ENCODE measurements around the gene NOL12.
A peak's percentile ranks its signal among the peaks of the same experiment; 100 is the strongest.
"Not testable (repeated sequence)": the region's sequence is repeated elsewhere in the genome, so short reads cannot be mapped to it uniquely, and the experiment has no call there.

NOL12 gene

DNA sequence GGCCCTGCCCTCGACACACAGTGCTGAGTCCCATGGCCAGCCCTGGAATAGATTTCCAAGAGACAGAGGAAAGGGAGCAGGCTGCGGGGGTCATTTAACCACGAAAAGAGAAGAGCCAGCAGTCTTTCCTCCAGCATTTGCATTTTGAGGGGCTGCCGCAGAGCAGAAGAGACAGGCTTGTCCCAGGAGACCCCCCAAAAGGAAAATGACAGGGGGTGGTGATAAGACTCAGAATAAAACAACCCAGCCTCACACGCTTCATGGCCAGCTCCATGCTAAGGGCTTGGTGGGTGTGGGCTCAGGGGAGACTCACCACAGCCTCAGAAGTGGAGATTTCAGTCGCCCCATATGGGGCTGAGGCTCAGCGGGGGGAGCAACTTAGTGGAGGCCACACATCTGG is 27.6 kb downstream of the NOL12 start:
- DNase-seq (ENCODE audit: low read depth, low spot score), result no peak

- no peak for DNase-seq (ENCODE audit: low read depth, low spot score)
These were observed 28.5 kb downstream of the NOL12 start for GRCh38 chr22:37714634-37715033.

DNA sequence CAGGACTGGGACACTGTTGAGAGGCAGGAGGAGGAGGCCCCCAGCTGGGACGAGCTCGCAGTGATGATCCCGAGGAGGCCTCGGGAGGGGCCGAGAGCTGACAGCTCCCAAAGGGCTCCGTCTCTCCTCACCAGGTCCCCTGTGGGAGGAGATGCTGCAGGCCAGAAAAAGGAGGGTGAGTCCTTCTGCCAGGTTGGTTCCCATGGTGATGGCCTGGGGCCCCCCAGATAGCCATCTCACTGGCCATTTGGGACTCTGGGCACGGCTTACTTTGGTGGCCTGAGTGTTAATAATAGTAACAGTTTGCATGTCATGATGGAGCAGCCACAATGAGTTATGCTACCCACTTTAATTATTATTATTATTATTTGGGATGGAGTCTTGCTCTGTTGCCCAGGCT is 29.6 kb downstream of the NOL12 start:
- no peak for DNase-seq (ENCODE audit: low read depth, low spot score)

GRCh38 chr22:37716708-37717107 is 30.6 kb downstream of the NOL12 start:
- no peak for DNase-seq (ENCODE audit: low read depth, low spot score)

DNA sequence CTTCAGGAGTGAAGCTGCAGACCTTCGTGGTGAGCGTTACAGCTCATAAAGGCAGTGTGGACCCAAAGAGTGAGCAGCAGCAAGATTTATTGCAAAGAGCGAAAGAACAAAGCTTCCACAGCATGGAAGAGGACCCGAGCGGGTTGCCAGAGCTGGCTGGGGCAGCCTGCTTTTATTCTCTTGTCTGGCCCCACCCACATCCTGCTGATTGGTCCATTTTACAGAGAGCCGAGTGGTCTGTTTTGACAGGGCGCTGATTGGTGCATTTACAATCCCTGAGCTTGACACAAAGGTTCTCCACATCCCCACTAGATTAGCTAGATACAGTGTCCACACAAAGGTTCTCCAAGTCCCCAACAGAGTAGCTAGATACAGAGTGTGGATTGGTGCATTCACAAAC is 31.1 kb downstream of the NOL12 start:
- DNase-seq (ENCODE audit: low read depth, low spot score), result not testable (repeated sequence)

DNA sequence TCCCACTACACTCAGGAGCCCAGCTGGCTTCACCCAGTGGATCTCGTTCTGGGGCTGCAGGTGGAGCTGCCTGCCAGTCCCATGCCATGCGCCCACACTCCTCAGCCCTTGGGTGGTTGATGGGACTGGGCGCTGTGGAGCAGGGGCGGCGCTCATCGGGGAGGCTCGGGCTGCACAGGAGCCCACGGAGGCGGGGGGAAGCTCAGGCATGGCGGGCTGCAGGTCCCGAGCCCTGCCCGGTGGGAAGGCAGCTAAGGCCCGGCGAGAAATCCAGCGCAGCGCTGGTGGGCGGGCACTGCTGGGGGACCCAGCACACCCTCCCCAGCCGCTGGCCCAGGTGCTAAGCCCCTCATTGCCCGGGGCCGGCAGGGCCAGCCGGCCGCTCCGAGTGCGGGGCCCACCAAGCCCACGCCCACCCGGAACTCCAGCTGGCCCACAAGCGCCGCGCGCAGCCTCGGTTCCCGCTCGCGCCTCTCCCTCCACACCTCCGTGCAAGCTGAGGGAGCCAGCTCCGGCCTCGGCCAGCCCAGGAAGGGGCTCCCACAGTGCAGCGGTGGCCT is 31.7 kb downstream of the NOL12 start:
- not testable (repeated sequence) for DNase-seq (ENCODE audit: low read depth, low spot score)

- no peak for DNase-seq (ENCODE audit: low read depth, low spot score)
These were observed 39.6 kb downstream of the NOL12 start for GRCh38 chr22:37725551-37726240.

DNA sequence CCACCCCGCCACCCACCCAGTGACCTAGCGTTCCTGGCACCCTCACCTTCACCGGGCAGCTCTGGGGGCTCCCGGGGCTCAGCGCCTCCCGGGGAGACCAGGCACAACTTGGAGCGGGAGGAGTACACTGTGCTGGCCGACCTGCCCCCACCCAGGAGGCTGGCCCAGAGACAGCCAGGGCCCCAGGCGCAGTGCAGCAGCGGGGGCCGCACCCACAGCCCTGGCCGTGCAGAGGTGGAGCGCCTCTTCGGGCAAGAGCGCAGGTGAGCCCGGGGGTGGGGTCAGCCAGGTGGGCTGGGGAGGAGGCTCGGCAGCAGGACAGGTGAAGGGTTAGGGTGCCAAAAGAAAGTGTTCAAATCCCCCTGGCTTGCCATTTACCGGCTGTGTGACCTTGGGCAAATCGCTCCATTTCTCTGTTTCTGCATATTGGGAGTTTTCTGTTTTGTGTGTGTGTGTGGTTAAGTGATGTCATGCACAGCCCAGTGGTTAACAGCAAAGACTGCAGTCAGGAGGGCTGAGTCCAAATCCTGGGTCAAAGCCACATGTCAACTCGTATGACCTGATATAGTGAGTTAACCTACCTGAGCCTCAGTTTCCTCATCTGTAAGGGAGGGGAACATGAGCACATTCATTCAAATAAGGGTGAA is 40.2 kb downstream of the NOL12 start:
- DNase-seq (ENCODE audit: low read depth, low spot score), result no peak

DNA sequence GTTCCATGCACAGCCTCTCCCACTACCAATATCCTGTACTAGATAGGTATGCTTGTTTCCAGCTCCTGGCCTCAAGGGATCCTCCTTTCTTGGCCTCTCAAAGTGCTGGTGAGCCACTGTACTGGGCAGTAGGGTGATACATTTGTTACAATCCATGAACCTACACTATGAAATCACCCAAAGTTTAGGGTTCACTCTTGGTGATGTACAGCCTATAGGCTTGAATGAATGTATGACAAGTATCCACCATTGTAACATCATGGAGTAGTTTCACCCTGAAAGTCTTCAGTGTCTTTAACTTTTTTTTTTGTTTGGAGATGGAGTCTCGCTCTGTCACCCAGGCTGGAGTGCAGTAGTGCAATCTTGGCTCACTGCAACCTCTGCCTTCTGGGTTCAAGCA is 42.5 kb downstream of the NOL12 start:
- DNase-seq (ENCODE audit: low read depth, low spot score), result no peak

GRCh38 chr22:37731804-37732471 is 45.8 kb downstream of the NOL12 start:
- no peak for DNase-seq (ENCODE audit: low read depth, low spot score)

DNA sequence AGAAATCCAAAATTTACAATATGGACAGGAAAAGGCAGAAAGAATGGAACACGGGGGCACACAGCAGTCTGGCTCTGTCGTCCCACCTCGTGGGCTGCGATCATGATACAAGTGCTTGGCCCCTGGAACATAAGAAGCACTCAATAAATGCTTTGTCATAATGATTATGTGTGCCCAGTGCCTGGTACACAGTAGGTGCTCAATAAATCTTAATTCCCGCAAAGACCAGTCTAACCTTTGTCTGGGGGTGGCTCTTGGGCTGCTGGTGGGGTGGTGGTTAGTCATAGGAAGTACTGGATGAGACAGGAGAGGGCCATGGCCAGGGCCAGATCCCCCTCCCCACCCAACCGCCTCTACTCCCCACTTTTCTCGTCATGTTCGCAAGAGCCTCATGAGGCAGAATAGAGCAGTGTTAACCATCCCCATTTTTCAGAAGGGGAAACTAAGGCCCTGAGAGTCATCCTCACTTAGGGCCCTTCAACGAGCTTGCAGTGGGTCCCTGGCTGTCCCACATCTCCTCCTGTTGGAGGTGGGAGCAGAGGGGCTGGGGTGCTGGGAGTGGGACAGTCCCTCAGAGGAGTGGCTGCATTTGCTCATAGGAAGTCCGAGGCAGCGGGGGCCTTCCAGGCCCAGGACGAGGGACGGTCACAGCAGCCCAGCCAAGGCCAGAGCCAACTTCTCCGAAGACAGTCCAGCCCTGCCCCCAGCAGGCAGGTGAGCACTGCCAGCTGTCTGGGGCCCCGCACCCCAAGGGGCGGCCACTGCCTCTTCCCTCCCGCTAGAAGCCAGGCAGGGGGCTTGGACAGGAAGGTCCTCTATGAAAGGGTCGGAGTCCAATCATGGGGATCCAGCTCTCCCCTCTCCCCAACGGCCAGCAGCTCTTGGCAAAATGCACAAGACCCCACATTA is 46.8 kb downstream of the NOL12 start:
- DNase-seq (ENCODE audit: low read depth, low spot score), result no peak

GRCh38 chr22:37733625-37734401 is 47.7 kb downstream of the NOL12 start:
- DNase-seq (ENCODE audit: low read depth, low spot score), result no peak

DNA sequence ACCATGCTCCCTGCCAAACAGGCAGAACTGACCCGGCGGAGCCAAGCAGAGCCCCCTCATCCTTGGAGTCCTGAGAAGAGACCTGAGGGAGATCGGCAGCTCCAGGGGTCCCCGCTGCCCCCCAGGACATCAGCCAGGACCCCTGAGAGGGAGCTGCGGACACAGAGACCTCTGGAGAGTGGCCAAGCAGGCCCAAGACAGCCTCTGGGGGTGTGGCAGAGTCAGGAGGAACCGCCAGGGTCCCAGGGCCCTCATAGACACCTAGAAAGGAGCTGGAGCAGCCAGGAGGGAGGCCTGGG is 48.2 kb downstream of the NOL12 start:
- no peak for DNase-seq (ENCODE audit: low read depth, low spot score)

GRCh38 chr22:37734964-37735451 is 48.9 kb downstream of the NOL12 start:
- DNase-seq (ENCODE audit: low read depth, low spot score), result no peak

- no peak for DNase-seq (ENCODE audit: low read depth, low spot score)
These were observed 52.9 kb downstream of the NOL12 start for GRCh38 chr22:37739035-37739434.

GRCh38 chr22:37739611-37740049 is 53.5 kb downstream of the NOL12 start:
- no peak for DNase-seq (ENCODE audit: low read depth, low spot score)

DNA sequence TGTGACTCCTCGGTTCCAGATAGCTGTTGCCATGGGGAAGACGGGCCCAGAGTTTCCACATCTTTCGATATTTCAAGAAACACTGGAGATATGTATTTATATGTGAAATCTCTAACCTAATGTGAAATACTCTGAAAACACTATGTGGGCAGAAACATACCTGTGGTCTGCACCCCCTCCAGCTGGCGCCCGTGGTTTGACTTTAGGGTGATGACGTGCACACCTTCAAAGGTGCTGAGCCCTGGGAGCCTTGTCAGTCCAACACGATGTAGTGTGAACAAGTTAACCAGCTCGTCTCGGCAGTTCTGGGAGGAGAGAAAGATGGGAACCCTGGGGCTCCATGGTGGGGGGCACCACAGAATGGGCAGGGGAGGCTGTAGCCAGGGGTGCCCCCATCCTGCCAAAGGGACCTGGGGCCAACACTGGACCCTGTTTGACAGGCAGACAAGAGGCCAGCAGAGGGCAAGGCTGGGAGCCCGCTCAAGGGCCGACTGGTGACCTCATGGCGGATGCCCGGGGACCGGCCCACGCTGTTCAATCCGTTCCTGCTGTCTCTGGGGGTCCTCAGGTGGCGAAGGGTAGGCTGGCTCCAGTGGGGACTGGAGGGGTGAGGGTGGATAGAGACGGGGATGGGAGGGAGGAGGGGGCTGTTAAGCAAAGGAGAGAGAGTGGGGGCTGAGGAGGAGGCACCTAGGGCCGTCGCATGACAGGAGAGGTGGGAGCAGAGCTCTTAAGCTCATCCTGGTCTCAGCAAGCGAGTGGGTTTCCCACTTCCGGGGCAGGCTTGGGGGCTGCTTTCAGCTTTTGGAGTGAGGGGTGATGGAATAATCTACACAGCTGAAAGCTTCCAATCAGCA is 54.5 kb downstream of the NOL12 start:
- no peak for DNase-seq (ENCODE audit: low read depth, low spot score)

DNA sequence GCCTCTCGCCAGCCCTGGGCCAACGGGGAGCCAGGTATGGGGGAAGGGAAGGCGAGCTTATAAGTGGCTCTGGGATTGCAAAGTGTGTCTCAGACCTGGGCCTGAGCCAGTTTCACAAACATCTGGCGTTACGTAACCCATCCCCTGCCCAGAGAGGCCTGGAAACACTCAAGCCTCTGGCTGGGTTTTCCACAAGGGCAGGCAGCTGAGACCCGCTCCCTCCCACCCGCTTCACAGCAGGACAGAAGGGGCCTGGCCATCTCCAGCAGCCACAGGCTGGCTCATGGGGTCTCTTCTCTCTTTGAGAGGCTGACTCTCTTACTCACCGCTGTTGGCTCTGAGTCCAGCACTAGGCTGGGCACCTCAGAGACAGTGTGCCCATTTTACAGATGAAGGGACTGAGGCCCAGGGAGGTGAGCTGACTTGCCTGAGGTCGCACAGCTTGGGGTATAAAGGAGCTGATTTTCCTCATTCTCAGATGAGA is 55.2 kb downstream of the NOL12 start:
- DNase-seq (ENCODE audit: low read depth, low spot score), result peak; percentile 98

GRCh38 chr22:37742376-37743171 is 56.4 kb downstream of the NOL12 start:
- peak; percentile 67 for DNase-seq (ENCODE audit: low read depth, low spot score)
